Large intestine (tissue), 3 donors: ENCODE data around the gene PARP6. TPM values are rescaled to one million over a fixed set of nuclear protein-coding genes. Genes with fewer than 3 reads are reported as not detected.

ENCODE experiments used
- DNase-seq, 2 donors: peaks; one replicate each; pipeline versions ENCODE4 v3.0.0 to v3.0.0-alpha.2; 2013
- H3K27ac ChIP-seq: one replicate; pipeline ENCODE4 v1.5.1; 2013; ENCODE audit warnings: low read length
- H3K27me3 ChIP-seq: 2 replicates; pipeline ENCODE4 v1.6.1; 2013; ENCODE audit warnings: low read length; ENCODE audit not compliant: control insufficient read depth, insufficient read depth
- H3K36me3 ChIP-seq: 2 replicates; pipeline ENCODE4 v1.6.1; 2013; ENCODE audit warnings: low read length; ENCODE audit not compliant: control insufficient read depth, insufficient read depth
- H3K4me1 ChIP-seq: one replicate; pipeline ENCODE4 v1.6.1; 2013; ENCODE audit warnings: low read length; ENCODE audit not compliant: control insufficient read depth, insufficient read depth
- H3K4me3 ChIP-seq: one replicate; pipeline ENCODE4 v1.5.1; 2013; ENCODE audit warnings: low read length
- H3K9me3 ChIP-seq: one replicate; pipeline ENCODE4 v1.6.1; 2013; ENCODE audit warnings: mild to moderate bottlenecking, low read depth, low read length, moderate library complexity; ENCODE audit not compliant: control insufficient read depth
- WGBS: methylation state at CpG from one replicate; pipeline ENCODE4 v1.1.5; 2013; ENCODE audit warnings: low lambda C conversion rate; ENCODE audit not compliant: insufficient coverage; 5-methylcytosine and 5-hydroxymethylcytosine counted together
- polyA plus RNA-seq: library from polyadenylated mRNA; unstranded; fragments of 120-200 nt; gene quantifications from one replicate; pipeline ENCODE4 v1.2.1, GENCODE V29; 2013

The PARP6 gene
- polyA plus RNA-seq, 1 donor: 74.3 TPM

- H3K27ac ChIP-seq: peak overlapping the region; percentile 69
- no peak overlapping the region for H3K4me3 ChIP-seq
- H3K27me3 ChIP-seq: no peaks in the 10 kb centered on the region
- H3K4me1 ChIP-seq: peaks cover 38% of the 10 kb centered on the region
- no peaks in the 10 kb centered on the region for H3K9me3 ChIP-seq
- peak in 1 of 2 donors; percentile 80 for DNase-seq
- WGBS: no CpG with 5 or more reads among the region's 1 CpG
- peaks cover 62% of the 10 kb centered on the region for H3K36me3 ChIP-seq
Measured at GRCh38 chr15:72216079-72216478, 56.3 kb downstream of the PARP6 start.

GRCh38 chr15:72207558-72208085, 64.7 kb downstream of the PARP6 start:
- DNase-seq: no peak
- no peak overlapping the region for H3K4me3 ChIP-seq
- H3K4me1 ChIP-seq: no peaks in the 10 kb centered on the region
- H3K27me3 ChIP-seq: no peaks in the 10 kb centered on the region
- peaks cover 88% of the 10 kb centered on the region for H3K36me3 ChIP-seq
- H3K27ac ChIP-seq: no peak overlapping the region
- H3K9me3 ChIP-seq: peaks cover 3% of the 10 kb centered on the region

GRCh38 chr15:72206677-72207000, 65.7 kb downstream of the PARP6 start:
- Histone ChIP-seq H3K27ac (no peak overlapping the region), H3K27me3 (no peaks in the 10 kb centered on the region), H3K9me3 (peaks cover 3% of the 10 kb centered on the region), H3K36me3 (peaks cover 93% of the 10 kb centered on the region), H3K4me1 (no peaks in the 10 kb centered on the region), H3K4me3 (no peak overlapping the region)
- no CpG with 5 or more reads among the region's 5 CpGs for WGBS
- no peak for DNase-seq

- DNase-seq: no peak
- WGBS: no CpG with 5 or more reads among the region's 10 CpGs
- no peaks in the 10 kb centered on the region for H3K4me1 ChIP-seq
- peaks cover 3% of the 10 kb centered on the region for H3K9me3 ChIP-seq
- no peak overlapping the region for H3K4me3 ChIP-seq
- peaks cover 93% of the 10 kb centered on the region for H3K36me3 ChIP-seq
- H3K27ac ChIP-seq: no peak overlapping the region
- no peaks in the 10 kb centered on the region for H3K27me3 ChIP-seq
Measured at GRCh38 chr15:72205896-72206676, 66.3 kb downstream of the PARP6 start.

GRCh38 chr15:72205273-72205672, 67.1 kb downstream of the PARP6 start:
- Histone ChIP-seq H3K36me3 (peaks cover 96% of the 10 kb centered on the region), H3K4me3 (no peak overlapping the region), H3K9me3 (peaks cover 3% of the 10 kb centered on the region), H3K27ac (no peak overlapping the region), H3K27me3 (no peaks in the 10 kb centered on the region), H3K4me1 (peaks cover 6% of the 10 kb centered on the region)
- no CpG with 5 or more reads among the region's 2 CpGs for WGBS
- DNase-seq: no peak

GRCh38 chr15:72203507-72203837, 68.9 kb downstream of the PARP6 start:
- H3K9me3 ChIP-seq: peaks cover 4% of the 10 kb centered on the region
- WGBS: 60% methylated on average over 1 of the region's 5 CpGs

GRCh38 chr15:72202801-72203506, 69.4 kb downstream of the PARP6 start:
- WGBS: 67% methylated on average over 2 of the region's 8 CpGs
- Histone ChIP-seq H3K4me3 (no peak overlapping the region), H3K4me1 (peaks cover 28% of the 10 kb centered on the region), H3K36me3 (peaks cover 92% of the 10 kb centered on the region), H3K27ac (no peak overlapping the region), H3K27me3 (peaks cover 3% of the 10 kb centered on the region), H3K9me3 (peaks cover 4% of the 10 kb centered on the region)
- DNase-seq: no peak

More at GRCh38 chr15:72203507-72203837, 68.9 kb downstream of the PARP6 start:
- H3K36me3 ChIP-seq: peaks cover 95% of the 10 kb centered on the region
- no peaks in the 10 kb centered on the region for H3K27me3 ChIP-seq
- no peak overlapping the region for H3K4me3 ChIP-seq
- H3K4me1 ChIP-seq: peaks cover 24% of the 10 kb centered on the region
- H3K27ac ChIP-seq: no peak overlapping the region
- DNase-seq: no peak

GRCh38 chr15:72202302-72202701, 70.1 kb downstream of the PARP6 start:
- peaks cover 4% of the 10 kb centered on the region for H3K9me3 ChIP-seq
- peaks cover 5% of the 10 kb centered on the region for H3K27me3 ChIP-seq
- no peak overlapping the region for H3K27ac ChIP-seq
- H3K4me3 ChIP-seq: no peak overlapping the region
- H3K4me1 ChIP-seq: peaks cover 30% of the 10 kb centered on the region
- DNase-seq: no peak
- 80% methylated on average over 2 of the region's 13 CpGs for WGBS
- H3K36me3 ChIP-seq: peaks cover 85% of the 10 kb centered on the region

- Histone ChIP-seq H3K9me3 (peaks cover 4% of the 10 kb centered on the region), H3K27me3 (peaks cover 14% of the 10 kb centered on the region), H3K4me3 (no peak overlapping the region), H3K4me1 (peaks cover 33% of the 10 kb centered on the region), H3K36me3 (peaks cover 77% of the 10 kb centered on the region), H3K27ac (no peak overlapping the region)
- WGBS: no CpG with 5 or more reads among the region's 3 CpGs
- DNase-seq: no peak
Measured at GRCh38 chr15:72201391-72201921, 70.9 kb downstream of the PARP6 start.

- H3K36me3 ChIP-seq: peaks cover 68% of the 10 kb centered on the region
- H3K27me3 ChIP-seq: peaks cover 18% of the 10 kb centered on the region
- DNase-seq: no peak
- H3K4me1 ChIP-seq: peaks cover 33% of the 10 kb centered on the region
- H3K9me3 ChIP-seq: peaks cover 4% of the 10 kb centered on the region
- peak overlapping the region; percentile 41 for H3K27ac ChIP-seq
- no peak overlapping the region for H3K4me3 ChIP-seq
- no CpG with 5 or more reads among the region's 15 CpGs for WGBS
Measured at GRCh38 chr15:72200395-72201237, 71.7 kb downstream of the PARP6 start.
